Stimulated activated CD4-positive, alpha-beta T cell treated with anti-CD3 and anti-CD28 coated beads, Interleukin-1b, Interleukin-23, amount 100 ng/mL, for 24 hours (primary cell): ENCODE data around the gene HELZ.

ENCODE experiments used
- DNase-seq, 4 experiments: peaks; one replicate each; pipeline ENCODE4 v3.0.0-alpha.2; 2020; ENCODE audit warnings: low read depth in 4 of 4, low spot score in 1 of 4

The HELZ gene

GRCh38 chr17:67035131-67036083, 209.6 kb downstream of the HELZ start:
- DNase-seq: no peak

DNA sequence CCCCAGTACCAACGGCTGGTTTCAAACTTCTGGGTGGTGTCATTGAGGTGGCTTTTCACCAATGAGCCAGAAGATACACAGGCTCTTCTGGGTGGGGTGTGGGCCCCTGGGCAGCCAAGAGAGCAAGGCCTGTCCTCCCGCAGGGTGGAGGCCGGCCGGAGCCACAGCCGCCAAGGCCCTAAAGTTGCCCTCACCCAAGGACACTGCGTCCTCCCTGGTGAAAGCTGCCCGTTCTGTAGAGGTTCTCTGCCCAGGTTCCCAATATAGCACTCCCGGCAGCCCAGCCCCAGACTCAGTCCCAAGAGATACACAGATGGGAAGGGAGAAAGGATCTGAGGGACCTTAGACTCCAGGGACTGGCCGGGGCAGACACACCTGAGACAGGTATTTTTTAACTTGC, 211.4 kb downstream of the HELZ start:
- no peak for DNase-seq

DNA sequence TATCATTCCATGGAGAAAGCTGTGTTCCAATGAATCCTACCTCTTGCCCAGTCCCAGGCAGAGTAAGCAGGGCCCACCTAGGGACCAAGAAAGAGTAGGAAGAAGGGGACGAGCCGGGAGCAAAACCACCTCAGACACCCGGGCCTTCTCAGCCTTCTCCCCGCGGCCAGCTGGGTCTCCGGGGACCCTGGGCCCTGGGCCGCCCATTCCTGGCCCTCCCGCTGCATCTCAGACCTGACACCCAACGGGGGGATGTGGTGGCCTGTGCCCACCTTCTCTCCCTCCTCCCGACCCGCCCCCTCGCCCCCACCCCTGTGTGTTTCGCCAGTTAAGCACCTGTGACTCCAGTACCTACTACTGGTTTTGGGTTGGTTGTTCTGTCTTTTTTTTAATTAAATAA, 212.0 kb downstream of the HELZ start:
- no peak for DNase-seq

- no peak for DNase-seq
Observed at GRCh38 chr17:67032382-67032781, 212.6 kb downstream of the HELZ start.

GRCh38 chr17:67030641-67031040, 214.4 kb downstream of the HELZ start:
- DNase-seq: no peak

DNA sequence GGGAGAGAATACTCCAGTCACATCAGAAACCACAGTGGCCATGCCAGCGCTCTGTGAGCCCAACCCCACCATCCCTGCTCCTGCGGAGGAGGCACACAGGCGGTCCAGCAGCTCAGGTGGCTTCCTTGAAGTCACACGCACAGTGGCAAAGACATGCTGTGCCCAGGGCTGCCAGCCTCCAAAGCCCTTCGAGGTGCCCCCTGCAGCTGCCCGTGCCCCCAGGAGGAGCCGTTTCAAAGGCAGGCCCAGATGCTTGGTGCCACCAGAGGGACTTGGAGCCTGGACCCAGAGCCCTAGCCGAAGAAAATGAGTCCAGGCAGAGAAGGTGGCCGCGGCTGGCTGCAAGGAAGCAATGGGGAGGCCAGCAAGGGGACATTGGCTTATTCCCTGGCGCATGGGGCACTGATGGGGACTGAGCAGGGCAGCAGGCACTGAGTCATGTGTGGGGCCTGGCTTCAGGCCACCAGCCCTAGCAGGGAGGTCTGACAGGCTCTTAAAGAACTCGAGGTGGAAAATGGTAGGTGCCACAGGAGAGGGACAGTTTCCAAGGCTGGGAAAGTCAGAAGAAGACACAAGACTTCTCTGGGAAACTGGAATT, 217.9 kb downstream of the HELZ start:
- DNase-seq: no peak

DNA sequence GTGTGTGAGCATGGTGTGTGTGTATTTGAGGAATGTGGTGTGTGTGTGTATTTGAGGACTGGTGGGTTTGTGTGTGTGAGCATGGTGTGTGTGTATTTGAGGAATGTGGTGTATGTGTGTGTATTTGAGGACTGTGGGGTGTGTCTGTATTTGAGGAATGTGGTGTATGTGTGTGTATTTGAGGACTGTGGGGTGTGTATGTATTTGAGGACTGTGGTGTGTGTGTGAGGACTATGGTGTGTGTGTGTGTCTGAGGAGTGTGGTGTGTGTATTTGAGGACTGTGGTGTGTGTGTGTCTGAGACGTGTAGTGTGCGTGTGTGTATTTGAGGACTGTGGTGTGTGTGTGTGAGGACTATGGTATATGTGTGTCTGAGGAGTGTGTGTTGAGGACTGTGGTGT, 218.7 kb downstream of the HELZ start:
- no peak for DNase-seq

DNA sequence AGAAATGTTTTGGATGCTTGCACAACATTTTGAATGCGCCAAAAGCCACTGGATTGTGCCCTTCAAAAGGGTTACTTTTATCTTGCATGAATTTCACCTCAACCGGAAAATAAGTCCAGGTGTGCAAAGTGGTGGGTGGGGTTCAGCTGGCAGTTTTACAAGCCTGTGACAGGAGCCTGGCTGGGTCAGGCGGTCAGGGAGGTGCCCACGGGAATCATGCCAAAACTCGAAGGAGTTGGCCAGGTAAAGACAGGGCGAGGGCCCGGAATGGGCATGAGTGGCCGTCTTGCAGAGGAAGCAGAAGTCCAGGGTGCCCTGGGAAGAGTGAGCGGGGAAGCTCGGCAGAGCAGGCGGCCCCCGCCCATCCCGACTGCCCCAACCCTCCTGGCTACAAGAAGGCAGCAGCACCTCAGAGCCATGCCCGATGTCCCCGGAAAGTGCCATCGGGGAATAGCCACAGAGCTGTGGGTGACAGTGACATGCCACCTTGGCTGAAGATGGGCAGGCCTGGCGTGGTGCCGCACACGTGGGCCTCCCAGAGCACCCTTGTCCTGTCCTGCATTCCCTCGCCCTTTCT, 219.7 kb downstream of the HELZ start:
- DNase-seq: no peak

- DNase-seq: no peak
Observed at GRCh38 chr17:67024736-67025135, 220.3 kb downstream of the HELZ start.

- DNase-seq: no peak
Observed at GRCh38 chr17:67022451-67022810, 222.6 kb downstream of the HELZ start.

DNA sequence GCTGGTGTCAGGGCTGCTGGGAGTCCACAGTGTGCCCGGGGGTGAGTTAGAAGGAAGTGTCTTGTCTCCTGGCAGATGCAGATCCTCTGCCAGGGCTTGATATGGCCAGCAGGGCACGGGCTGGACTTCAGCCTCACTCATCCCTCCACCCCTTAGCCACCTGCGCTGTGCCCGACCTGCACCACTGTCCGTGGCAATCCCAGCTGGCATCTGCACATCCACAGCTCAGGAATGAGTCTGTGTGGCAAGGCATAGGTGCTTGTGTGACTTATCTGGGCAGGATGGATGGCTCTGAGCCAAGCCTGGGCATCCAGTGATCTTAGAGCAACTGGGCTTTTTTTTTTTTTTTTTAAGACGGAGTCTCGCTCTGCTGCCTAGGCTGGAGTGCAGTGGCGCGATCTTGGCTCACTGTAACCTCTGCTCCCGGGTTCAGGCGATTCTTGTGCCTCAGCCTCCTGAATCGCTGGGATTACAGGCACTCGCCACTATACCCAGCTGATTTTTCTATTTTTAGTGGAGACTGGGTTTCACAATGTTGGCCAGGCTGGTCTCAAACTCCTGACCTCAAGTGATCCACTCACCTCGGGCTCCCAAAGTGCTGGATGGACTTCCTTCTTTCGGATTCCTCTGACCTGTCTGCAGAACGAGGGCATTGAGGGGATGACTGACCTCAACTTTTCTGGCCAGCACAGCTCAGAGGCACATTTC, 223.1 kb downstream of the HELZ start:
- DNase-seq: no peak

- no peak for DNase-seq
Observed at GRCh38 chr17:67021196-67021595, 223.8 kb downstream of the HELZ start.
